HG03378 (cell line): ENCODE results near the gene HBS1L.

ENCODE experiments used
- ATAC-seq: cut with Tn5 transposase; IDR thresholded peaks from one replicate; pipeline ENCODE4 v1.9.1; 2021; ENCODE audit warnings: mild to moderate bottlenecking, moderate library complexity; ENCODE audit not compliant: unreplicated experiment

HBS1L gene

GRCh38 chr6:134921276-134921675 is 133.3 kb downstream of the HBS1L start:
- no peak for ATAC-seq

DNA sequence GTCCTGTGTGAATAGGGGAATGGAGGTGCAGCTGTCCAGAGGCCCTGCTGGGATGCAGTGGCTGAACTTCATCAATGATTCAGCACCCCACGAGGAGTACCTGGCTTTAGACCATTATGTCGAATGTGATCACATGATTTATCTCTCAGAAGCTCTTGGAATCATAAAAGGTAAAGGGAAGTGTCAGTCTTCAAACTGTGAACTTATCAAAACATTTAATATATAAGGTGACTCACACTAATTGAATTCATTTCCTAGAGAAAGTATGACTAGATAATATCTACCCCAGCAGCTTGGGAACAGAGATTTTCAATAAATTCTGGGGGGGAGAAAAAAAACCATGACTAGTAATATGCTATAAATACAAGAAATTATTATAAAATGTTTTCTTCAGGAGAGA is 134.2 kb downstream of the HBS1L start:
- no peak for ATAC-seq

DNA sequence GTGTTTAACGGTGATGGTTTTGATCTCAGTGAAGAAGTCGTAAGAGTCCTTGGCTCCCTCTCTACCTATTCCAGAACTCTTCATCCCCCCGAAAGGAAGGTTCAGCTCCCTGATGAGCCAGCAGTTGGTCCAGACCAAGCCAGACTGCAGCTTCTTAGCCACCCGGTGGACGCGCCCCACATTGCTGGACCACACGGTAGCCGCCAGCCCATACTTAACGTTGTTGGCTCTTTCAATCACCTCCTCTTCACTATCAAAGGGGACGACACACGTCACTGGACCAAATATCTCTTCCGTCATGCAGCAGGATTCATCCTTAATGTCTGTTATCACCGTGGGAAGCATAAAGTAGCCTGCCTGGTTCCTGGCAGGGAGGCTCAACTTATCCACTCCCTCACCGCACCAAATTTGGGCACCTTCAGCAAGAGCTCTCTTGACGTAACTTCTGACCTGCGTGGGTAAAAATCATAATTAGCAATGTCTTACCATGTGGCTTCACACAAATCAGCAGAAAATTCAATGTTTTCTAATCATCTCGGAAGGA is 136.1 kb downstream of the HBS1L start:
- ATAC-seq = no peak

DNA sequence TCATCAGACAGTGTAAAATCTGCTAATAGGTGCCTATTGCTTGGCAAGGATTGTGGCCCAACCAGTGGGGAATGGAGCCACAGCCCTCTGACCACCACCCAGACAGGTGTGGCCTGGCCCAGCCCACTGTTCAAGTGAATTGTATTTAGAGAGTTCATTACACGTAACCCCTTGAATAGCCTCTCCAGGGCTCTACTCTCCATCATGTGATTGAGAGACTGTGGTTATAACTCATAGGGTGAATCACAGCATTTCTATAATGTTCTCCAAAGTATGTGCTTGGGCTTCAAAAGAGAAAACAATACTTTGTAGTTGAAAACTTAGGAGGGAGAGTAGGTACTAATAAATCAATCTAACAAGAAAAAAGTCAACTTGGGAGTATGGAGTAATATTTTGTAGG is 143.1 kb downstream of the HBS1L start:
- ATAC-seq = no peak

- no peak for ATAC-seq
Measured at GRCh38 chr6:134910593-134910935, 144.1 kb downstream of the HBS1L start.
